ENCODE results near the gene TAF10.

Gene TAF10

DNA sequence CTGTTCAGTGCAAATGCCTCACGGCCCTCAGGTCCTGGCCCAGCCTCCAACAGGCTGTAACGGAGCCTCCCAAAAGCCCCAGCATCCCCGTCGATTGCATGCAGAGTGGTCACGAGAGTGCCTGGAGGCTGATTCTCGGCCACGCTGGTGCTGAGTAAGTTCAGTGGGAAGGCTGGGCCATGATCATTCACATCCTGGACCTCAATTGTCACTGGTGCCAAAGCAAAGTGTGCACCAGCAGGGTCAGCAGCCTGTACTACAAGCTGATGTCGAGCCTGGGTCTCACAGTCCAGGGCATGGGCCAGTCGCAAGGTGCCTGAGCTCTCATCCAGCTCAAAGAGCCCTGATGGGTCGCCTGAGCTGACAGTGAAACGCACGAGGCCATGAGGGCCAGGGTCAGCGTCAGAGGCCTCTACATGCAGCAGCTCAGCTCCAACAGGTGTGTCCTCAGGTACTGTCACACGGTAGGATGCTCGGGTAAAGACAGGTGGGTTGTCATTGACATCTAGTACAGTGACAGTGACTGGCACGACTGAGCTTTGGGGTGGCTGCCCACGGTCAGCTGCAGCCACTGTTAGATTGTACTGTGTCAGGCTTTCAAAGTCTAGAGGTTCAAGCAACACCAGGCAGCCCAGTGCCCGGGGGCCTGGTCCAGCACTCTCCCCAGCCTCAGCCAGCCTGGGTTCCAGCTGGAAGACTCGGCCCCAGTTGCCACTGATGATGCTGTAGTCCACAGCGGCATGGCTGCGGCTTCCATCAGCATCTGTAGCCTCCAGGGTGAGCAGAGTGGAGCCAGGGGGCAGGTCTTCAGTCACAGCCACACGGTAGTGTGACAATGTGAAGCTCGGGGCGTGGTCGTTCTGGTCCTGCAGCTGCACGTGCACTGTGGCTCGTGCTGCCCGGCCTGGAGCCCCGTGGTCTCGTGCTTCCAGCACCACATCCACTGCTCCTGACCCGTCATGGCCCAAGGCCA lies 11.7 kb upstream of the TAF10 start:
- DNase-seq = no peak

DNA sequence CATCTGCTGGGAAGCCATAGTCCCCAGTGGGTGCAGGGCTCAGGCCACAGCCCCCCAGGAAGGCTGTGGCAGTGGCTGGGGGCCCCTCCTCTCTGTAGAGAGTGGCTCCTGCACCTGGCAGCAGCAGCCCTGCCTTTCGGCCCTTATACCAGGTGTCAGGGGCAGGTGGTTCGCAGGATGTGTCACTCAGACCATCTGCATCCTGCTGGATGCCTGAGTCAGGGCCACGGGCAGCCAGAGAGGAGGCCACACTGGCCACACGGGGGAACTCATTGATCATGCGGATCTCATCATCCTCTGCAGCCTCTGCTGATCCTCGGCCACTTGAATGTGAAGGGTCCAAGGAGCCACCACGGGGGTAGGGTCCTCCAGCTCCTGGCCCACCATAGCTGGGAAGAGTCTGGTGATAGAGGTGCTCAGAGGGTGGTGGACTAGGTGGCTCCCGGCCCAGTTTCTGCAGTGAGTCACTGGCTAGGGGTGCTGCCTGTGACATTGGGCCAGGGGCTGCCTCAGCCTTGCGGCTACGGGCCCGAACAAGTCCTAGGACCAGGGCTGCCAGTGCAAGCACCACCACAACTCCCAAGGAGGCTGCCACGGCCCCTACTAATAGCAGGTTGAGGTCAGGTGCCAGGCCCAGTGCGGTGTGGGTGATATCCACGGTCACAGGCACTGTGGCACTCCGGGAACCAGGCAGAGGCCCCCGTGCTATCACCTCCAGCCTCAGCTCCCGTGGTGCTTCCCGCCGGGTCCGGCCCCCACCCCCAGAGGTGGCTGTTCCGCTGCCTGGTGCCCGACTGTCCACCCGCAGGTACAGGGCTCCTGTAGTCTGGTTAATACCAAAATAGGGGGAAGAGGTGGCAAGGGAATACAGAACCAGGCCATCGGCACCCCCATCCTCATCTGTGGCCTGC lies 10.5 kb upstream of the TAF10 start:
- DNase-seq = no peak

DNA sequence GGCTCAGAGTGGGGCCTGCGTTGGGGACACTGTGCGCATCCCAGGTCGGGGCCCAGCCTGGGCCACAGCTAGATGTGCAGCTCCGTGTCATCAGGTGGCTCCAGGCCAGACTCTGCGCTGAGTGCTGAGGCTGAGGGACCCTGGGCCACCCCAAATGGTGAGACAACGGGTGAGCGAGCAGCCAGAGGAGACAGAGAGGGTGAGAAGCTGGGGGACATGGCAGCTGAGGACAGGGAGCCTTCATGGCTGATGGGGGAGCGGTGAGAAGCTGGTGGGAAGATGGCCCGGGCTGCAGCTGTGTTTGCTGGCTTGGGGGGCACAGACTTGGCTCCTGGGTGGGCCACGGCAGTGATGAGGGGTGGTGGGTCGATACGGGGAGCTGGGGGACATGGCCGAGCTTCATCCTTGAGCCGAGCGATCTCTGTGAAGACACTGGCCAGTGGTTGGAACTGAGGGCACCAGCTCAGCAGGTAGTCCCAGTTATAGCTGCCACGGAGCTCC lies 9.7 kb upstream of the TAF10 start:
- no peak for DNase-seq

DNA sequence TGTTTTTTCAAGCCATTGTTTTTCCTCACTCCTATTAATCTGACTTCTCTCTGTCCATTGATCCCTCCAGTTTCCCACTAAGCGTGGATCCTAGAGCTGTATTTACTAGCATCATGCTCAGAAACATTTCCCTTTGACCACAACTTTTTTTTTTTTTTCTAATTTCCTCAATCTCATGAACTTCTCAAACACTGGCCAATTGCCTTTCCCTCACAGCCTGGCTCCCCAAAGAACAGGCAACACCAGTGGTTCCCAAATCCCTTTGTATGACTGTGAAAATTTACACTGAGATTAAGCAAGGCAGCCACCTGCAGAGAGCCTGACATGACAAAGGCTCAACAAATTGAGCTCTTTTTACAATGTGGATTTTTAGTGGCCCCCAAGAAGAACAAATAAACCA lies 8.6 kb upstream of the TAF10 start:
- DNase-seq = no peak

DNA sequence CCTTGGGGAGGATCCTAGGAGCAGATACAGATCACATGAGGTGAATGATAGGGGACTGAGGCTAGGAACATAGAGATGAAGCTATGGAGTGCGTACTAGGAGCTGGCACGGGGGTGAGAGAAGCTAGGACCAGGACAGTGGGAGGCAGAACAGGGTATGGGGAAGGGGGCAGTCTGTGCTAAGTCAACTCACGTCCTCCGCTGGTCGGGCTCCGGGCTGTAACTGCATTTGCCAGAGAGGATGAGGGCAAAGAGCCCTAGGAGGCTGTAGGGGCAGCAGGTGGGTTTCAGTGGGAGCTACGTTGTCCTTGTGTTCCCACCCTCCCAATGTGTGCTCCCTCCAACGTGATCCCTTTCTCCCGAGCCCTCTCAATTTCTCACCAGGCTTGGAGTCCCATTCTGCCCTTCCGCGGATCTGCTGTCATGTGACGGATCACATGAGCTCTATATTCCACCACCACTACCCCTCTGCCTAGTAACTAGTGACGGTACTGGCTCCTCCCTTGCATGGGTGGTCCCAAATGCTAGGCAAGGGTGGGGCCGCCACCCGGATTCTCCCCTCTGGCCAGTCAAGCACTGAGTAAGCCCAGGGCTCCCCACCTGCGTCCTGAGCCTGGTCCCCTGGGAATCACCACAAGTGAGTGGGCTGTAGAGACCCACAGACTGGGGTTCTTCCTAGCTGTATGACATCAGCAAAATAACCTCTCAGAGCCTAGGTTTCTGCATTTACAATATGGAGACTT lies 7.2 kb upstream of the TAF10 start, which contains the start of gene TPP1:
TSS of gene TPP1 (minus strand) at position 419 of the 742 bp plus-strand sequence. CDS start at position 397, 22 bp downstream.
- peak; percentile 95 for DNase-seq

DNA sequence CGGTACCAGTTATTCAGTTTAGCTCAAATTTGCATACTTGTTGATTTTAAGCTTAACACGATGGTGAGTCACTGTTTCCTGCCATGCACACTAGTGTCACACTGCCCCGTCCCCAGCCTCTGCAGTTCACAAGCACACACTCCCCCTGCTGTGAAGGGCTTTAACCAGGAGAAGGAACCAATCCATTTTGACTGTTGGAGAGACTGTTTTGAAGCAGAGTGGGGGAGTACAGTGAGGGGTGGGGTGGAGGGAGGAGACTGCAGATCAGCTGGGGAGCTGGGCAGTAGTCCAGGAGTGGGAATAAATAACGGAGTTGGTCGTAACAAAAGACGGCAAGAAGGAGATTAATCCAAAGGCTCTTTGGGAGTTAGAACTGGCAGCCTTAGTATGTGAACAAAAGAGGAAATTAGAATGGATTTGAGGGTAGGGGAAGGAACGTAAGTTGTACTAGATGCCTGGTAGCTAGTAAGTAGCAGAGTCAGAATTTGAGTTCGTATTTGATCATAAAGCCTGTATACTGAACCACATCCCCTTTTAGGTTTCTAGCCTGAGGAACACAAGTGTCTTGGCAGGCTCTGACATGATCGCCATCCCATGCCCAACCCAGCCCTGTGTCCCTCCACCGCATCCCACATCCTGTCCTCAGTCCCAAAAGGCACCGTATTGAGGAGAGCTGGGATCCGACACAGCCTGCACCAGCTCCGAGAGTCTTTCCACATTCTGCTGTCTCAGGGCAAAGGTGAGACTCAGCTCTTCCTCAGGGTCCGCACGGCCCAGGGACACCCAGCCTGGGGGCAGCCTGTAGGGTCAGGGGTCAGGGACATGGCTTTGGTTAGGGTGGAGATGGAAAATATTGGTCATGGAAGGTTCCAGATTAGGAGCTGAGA lies 6.3 kb upstream of the TAF10 start:
- peak; percentile 79 for DNase-seq

DNA sequence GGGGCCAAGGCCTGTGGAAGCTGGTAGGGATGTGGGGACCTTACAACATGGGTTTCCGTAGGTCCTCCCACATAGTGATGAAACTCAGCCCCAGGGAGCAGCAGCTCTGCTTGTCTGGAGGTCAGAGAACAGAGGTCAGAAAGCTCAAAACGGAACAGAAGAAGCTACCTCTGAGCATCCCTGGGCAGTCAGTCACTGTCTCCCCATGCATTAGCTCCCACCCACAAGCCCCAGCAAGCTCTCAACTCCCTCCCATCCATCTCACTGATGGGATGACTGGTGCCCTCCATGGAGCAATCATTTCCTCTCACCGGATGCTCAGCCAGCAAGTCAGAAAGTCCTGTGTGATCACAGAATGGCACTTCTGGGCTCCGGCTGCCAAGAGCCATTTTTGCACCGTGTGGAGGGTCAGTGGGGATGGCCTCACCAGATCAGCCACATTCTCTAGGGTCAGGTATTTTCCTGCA lies 5.3 kb upstream of the TAF10 start:
- no peak for DNase-seq

DNA sequence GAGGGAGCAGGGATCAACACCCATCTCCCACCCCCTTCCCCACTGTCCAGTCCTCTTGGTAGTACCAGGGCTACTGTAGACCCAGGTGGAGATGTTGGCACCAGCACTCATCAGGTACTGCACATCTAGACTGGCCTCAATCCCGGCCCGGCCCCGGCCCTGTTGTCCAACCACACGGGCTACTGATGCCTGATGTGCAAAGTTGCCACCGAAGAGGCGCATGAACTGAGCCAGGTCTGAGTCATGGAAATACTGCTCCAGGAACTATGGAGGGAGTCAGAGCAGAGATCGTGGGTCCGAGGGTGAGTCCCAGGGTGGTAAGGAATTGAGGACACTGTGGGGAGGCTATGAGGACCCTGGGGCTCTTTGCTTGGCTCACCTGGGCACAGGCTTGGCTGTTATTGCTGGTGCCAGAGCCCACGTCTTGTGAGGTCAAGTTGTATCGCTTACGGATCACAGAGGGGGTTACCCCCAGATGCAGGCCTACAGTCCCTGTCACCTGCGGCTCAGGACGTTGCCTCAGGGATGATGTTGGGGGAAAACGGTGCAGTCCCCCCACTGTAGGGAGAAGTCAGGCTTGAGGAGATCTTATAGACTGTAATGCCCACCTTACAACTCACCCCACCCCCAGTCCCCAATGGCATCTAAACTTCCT lies 4.7 kb upstream of the TAF10 start:
- no peak for DNase-seq

DNA sequence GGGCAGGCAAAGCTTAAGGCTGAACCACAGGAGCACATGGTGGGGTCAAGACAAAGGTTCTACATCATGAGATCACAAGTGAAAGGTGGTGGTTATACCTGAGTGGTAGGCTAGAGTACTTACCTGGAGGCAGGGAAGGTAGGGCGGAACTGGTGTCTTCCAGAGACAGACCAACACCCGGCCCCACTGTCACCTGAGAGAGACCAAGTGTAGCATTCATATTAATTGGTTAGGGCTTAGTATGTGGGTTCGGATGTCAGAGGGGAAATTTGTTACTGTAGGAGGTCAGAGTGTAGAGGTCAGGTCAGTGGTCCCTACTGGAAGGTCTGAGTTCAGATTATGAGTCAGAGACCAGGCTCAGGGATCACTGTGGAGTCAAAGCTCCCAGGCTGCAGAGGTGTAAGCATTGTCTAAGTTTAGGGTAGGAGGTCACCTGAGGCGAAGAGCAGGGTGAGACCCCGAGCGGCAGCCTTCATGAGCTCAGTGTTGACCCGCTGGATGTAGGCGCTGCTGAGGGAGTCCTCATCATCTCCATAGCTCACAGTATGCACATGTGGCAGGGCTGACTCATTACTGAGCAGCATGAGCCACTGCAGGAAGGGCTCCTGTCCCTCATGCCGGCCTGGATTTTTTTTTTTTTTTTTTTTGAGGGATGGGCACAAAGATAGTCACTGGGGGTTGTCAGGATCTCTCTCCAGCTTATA lies 4.0 kb upstream of the TAF10 start:
- no peak for DNase-seq

DNA sequence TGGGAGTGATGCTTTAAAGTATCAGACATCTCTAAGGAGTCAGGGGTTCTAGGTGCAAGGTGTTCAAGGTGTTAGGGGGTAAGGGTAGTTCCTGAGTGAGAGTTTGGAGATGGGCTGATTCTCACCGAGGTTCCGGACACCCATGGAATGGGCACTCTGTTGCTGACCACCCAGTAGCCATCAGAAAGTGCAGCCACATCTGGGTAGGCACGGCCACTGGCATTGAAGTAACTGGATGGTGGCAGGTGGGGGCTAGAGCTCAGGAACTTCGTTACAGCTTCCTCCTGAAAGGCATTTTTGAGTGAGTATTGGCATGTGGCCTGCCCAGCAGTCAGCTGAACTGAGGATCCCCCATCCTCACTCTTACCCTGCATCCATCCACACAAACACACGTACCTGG lies 3.0 kb upstream of the TAF10 start:
- no peak for DNase-seq

DNA sequence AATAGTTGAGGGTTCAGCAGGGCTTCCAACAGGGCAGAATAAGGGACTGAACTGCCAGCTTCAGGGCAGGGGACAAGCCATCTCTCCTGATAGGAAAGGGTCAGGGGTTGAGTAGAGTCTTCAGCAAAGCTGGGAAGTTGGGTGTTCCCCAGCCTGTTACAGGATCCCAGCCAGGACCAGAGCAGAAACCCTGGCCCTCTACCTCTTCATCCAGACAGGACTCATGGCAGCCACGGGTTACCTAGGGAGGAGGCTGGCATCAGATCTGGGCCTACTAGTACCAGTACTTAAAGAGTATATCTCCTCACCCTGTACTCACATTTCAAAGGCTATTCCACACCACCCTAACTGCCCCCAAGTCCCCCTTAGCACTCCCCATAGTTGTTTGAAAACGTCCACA lies 2.4 kb upstream of the TAF10 start:
- DNase-seq = no peak

DNA sequence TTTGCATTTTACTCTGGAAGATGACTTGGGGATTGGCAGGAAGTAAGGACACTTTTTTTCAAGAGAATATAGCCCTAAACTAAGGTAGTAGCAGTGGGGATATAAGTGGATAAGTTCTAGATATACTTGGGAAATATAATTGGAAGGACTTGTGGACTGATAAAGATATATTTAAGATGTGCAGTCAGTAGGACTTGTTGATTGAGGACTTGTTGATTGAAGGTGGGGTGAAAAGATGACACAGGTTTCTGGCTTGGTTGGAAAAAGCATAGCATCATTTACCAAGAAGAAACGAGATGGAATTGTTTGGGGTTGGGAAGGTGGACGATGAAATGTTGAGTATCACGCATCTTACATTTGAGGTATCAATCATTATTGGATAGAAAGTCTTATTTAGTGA lies 1.5 kb upstream of the TAF10 start:
- no peak for DNase-seq

DNA sequence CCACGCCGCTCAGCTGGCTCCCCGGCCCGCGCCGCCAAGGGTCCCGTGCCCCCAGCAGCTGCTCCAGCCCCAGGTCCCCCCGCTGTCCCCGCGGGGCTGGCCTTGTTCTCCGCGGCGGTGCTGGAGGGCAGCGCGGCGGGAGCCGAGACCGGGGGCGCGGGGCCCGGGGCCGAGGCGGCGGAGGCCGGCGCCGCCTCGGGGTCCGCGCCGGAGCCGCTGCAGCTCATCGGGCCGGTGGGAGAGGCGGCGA lies 128 bp downstream of the TAF10 start:
- no peak for DNase-seq

DNA sequence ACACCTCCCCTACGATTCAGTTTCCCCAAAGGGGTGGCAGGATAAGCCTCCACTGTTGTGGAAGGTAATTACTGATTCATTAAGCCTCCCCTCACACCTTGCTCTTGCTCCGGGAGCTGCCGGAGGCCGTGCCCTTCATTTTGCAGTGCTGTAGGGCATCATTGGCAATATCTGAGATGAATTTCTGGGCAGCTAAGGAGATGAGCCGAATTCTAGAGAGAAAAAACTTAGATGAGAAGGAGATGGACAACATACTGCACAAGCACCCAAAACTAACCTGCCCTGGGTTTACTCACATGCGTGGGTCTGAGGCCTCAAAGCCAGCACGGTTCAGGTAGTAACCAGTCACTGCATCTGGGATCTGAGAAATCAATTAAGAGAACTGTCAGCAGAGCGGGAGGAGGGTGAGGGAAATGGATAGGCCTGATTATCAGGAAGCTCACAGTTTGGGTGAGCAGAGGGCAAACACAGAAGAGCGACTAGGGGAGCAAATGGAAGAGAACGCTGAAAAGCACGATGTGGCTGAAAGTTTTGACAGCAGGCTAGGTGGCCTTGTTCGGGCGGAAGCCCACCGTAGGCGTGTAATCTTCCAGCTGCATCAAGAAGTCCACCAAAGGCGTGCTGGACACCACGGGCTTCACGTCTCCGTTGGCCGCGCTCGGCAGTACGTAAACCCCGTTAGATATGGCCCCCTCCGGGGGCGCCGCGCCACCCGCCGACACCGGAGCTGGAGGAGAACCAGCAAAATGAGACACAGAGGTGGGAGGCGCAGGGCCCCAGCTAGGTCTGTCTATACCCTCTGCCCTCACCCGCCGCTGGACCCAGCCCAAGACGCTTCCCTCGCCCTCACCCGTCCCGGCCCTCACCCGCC lies 689 bp downstream of the TAF10 start:
- peak; percentile 23 for DNase-seq

DNA sequence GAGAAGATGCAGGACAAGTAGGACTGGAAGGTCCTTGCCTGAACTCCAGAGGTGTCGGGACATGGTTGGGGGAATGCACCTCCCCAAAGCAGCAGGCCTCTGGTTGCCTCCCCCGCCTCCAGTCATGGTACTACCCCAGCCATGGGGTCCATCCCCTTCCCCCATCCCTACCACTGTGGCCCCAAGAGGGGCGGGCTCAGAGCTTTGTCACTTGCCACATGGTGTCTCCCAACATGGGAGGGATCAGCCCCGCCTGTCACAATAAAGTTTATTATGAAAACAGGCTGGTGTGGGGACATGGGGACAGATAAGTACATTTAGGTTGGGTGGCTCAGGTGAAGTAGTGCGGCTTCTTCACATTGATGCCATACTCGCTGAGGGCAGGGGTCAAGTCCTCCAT lies 1.4 kb downstream of the TAF10 start:
- no peak for DNase-seq

DNA sequence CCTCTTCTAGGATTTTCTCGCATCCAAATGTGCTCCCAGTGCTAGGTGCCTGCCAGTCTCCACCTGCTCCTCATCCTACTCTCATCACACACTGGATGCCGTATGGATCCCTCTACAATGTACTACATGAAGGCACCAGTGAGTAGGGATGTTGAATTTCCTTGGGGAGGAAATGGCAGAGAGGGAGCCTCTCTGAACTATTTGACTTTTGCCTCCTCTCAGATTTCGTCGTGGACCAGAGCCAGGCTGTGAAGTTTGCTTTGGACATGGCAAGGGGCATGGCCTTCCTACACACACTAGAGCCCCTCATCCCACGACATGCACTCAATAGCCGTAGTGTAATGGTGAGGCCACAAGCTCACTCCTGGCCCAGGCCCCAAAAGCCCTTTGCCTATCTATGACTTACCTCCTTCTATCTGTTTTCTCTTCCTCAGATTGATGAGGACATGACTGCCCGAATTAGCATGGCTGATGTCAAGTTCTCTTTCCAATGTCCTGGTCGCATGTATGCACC lies 2.5 kb downstream of the TAF10 start:
- no peak for DNase-seq

DNA sequence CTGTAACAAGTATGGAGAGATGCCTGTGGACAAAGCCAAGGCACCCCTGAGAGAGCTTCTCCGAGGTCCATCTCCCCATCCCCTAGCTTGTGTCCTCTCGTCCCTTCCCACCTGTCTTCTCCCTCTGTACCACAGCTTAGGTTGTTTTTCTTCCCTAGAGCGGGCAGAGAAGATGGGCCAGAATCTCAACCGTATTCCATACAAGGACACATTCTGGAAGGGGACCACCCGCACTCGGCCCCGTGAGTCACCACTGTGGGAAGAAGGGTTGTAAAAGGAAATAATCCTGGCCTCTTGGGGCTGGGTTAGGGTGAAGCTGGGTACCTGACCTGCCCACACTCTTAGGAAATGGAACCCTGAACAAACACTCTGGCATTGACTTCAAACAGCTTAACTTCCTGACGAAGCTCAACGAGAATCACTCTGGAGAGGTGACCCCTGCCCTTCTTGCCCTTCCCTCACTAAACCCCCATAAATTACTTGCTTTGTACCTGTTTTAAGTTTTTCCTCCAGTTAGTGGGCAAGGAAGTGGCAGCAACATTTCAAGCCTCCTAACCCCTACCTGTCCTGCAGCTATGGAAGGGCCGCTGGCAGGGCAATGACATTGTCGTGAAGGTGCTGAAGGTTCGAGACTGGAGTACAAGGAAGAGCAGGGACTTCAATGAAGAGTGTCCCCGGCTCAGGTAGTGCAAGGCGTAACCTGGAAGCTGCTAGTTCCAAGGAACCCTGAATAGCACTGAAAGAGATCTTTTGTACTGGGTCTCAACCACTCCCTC lies 3.1 kb downstream of the TAF10 start:
- DNase-seq = no peak

DNA sequence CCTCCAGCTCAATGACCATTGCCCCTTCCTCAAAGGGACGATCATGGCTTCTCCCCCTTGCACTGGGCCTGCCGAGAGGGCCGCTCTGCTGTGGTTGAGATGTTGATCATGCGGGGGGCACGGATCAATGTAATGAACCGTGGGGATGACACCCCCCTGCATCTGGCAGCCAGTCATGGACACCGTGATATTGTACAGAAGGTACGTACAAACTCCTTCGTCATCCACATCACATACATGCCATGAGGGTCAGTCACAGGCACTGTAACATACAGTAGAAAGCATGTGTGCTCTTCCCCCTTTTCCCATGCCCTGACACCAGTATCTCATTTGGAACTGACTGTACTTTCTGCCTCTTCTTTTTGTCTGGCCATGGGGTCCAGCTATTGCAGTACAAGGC lies 4.0 kb downstream of the TAF10 start:
- no peak for DNase-seq

All from activated CD4-positive, alpha-beta T cell treated with anti-CD3 and anti-CD28 coated beads, Interleukin-2, Interleukin-6, amounts not matched to agents 100 ng/mL and 50 ng/mL, durations not matched to agents 16 hours and 8 hours (primary cell).